GM12878 (cell line): ENCODE results near the gene SLC12A7. TPM values are rescaled to one million over a fixed set of nuclear protein-coding genes. Genes with fewer than 3 reads are reported as not detected.
A peak's percentile ranks its signal among the peaks of the same experiment; 100 is the strongest.

Source experiments
- ATAC-seq: fragments of 200-7000 bp; cut with Tn5 transposase; 3 replicates; pipeline ENCODE4 v1.9.1; 2020; ENCODE audit warnings: mild to moderate bottlenecking, moderate library complexity
- BruUV-seq: library from RNA; stranded (reverse); fragments of 400-500 nt; replicated peaks from 2 replicates; lab custom pipeline; 2021; lab: Mats Ljungman, UMichigan
- CTCF ChIA-PET: fragments of 300-600 bp; sonication (Branson Sonifier 250); formaldehyde crosslinking; extraction: SDS; loops from one replicate; lab custom pipeline; 2021; ENCODE audit warnings: inconsistent platforms; lab: Yijun Ruan, JAX
- POLR2A ChIA-PET: fragments of 350-600 bp; formaldehyde crosslinking; extraction: SDS; loops from one replicate; lab custom pipeline; 2021; ENCODE audit warnings: inconsistent platforms; lab: Charles Lee
- RAD21 ChIA-PET: fragments of 300-600 bp; sonication (Branson Sonifier 250); formaldehyde crosslinking; loops from one replicate; lab custom pipeline; 2023; ENCODE audit warnings: antibody characterized with exemption; ENCODE audit not compliant: unreplicated experiment; lab: Charles Lee
- SMC1A ChIA-PET: fragments of 300-600 bp; sonication (Branson Sonifier 250); formaldehyde crosslinking; loops from one replicate; lab custom pipeline; 2023; ENCODE audit not compliant: unreplicated experiment, uncharacterized antibody; lab: Charles Lee
- DNase-seq: peaks from one replicate; pipeline ENCODE4 v3.0.0-alpha.2; 2011; ENCODE audit warnings: low read depth, low spot score
- FAIRE-seq: peaks from 3 replicates; lab custom pipeline; 2011; peaks lifted over from hg19 to GRCh38; lab: Jason Lieb, UNC
- H2AFZ ChIP-seq: 2 replicates; pipeline ENCODE4 v1.6.0; 2011; ENCODE audit warnings: low read depth, low read length, control low read depth; ENCODE audit not compliant: control insufficient read depth
- H3K27ac ChIP-seq: 2 replicates; pipeline ENCODE4 v1.5.1; 2011; ENCODE audit warnings: control low read depth; ENCODE audit not compliant: control insufficient read depth, insufficient read depth
- H3K27me3 ChIP-seq, 2 experiments: replicated peaks in 1 of 2; 2 replicates each; pipeline versions ENCODE4 v1.6.0 to v1.6.1; 2011; ENCODE audit warnings: low read length in 1 of 2; ENCODE audit not compliant: control insufficient read depth in 2 of 2, insufficient read depth in 2 of 2
- H3K36me3 ChIP-seq, 2 experiments: 2 replicates each; pipeline ENCODE4 v1.5.1; 2011; ENCODE audit warnings: low read length in 1 of 2; ENCODE audit not compliant: control insufficient read depth in 2 of 2, insufficient read depth in 2 of 2
- H3K4me1 ChIP-seq: 2 replicates; pipeline ENCODE4 v1.6.1; 2011; ENCODE audit warnings: mild to moderate bottlenecking, low read length, moderate library complexity, mixed read lengths; ENCODE audit not compliant: control insufficient read depth, insufficient read depth
- H3K4me2 ChIP-seq: 2 replicates; pipeline ENCODE4 v1.6.0; 2011; ENCODE audit warnings: control low read depth; ENCODE audit not compliant: control insufficient read depth, insufficient read depth
- H3K4me3 ChIP-seq: fragments of 200-600 bp; sonication (generic); 2 replicates; pipeline ENCODE4 v1.5.1; 2016
- H3K79me2 ChIP-seq: 2 replicates; pipeline ENCODE4 v1.6.0; 2011; ENCODE audit warnings: low read length; ENCODE audit not compliant: control insufficient read depth, insufficient read depth
- H3K9ac ChIP-seq: 2 replicates; pipeline ENCODE4 v1.8.0; 2011; ENCODE audit warnings: low read length, control low read depth, mixed read lengths; ENCODE audit not compliant: control insufficient read depth, insufficient read depth
- H3K9me3 ChIP-seq: replicated peaks from 3 replicates; pipeline ENCODE4 v1.5.1; 2011; ENCODE audit warnings: mild to moderate bottlenecking, low read length; ENCODE audit not compliant: control insufficient read depth, insufficient read depth
- H4K20me1 ChIP-seq: 2 replicates; pipeline ENCODE4 v1.6.0; 2011; ENCODE audit not compliant: control insufficient read depth, insufficient read depth
- CBX5 ChIP-seq: sonication (generic); IDR thresholded peaks from 2 replicates; pipeline ENCODE4 v1.6.1; 2016; ENCODE audit warnings: low read depth, moderate library complexity, mild to moderate bottlenecking, inconsistent platforms
- CHD4 ChIP-seq: fragments of 200-600 bp; sonication (generic); IDR thresholded peaks from 2 replicates; pipeline ENCODE4 v1.6.1; 2016; ENCODE audit warnings: mild to moderate bottlenecking
- TCF3 ChIP-seq: IDR thresholded peaks from 2 replicates; pipeline ENCODE4 v1.6.1; 2012; ENCODE audit warnings: low read depth, mild to moderate bottlenecking, low read length, borderline replicate concordance; ENCODE audit not compliant: insufficient read depth
- YBX1 ChIP-seq: fragments of 450-650 bp; IDR thresholded peaks from 2 replicates; pipeline ENCODE4 v1.6.1; 2016; ENCODE audit warnings: antibody characterized with exemption
- WGBS: methylation state at CpG from one replicate; pipeline ENCODE4 v1.1.6; 2016; ENCODE audit warnings: low lambda C conversion rate; ENCODE audit not compliant: insufficient replicate concordance, insufficient coverage; ENCODE audit errors: missing lambda C conversion rate; 5-methylcytosine and 5-hydroxymethylcytosine counted together
- in situ Hi-C: fragments of 300-500 bp; cut with MboI; formaldehyde crosslinking; loops from 9 replicates; pipeline ENCODE4 v1.14.3; 2018; ENCODE audit warnings: mixed read lengths
- intact Hi-C: fragments of 100-400 bp; cut with micrococcal nuclease; formaldehyde crosslinking; loops from one replicate; pipeline ENCODE4 v1.14.2; 2022; ENCODE audit not compliant: unreplicated experiment
- polyA plus RNA-seq, 11 experiments: library from polyadenylated mRNA; depleted of rRNA in 4 of 11; unstranded in 6 of 11; stranded (reverse) in 5 of 11; fragments of >200 nt; fragmentation: Nextera tagmentation in 4 of 11; fragmentation: Illumina TruSeq in 1 of 11; extraction: Ambion mirVana in 4 of 11; extraction: Trizol in 1 of 11; gene quantifications; 1 replicate in 1 of 11; 2 replicates in 10 of 11; pipeline versions ENCODE4 v1.2.1 to v1.2.3, GENCODE V29; 2011 to 2016; ENCODE audit warnings: inconsistent platforms in 2 of 11, missing spikeins in 2 of 11, low read depth in 1 of 11
- total RNA-seq, 4 experiments: library from RNA; depleted of rRNA in 3 of 4; stranded (reverse); fragments of >200 nt in 3 of 4; fragmentation: Illumina TruSeq in 1 of 4; extraction: Trizol in 1 of 4; gene quantifications; 2 replicates each; pipeline versions ENCODE4 v1.2.1 to v1.2.3, GENCODE V29; 2013 to 2021
- TF ChIP-seq, protein P1 (sequence below): fragments of 450-650 bp; IDR thresholded peaks from 2 replicates; pipeline ENCODE4 v1.6.1; 2017; ENCODE audit warnings: mild to moderate bottlenecking
- TF ChIP-seq, protein P2 (sequence below): IDR thresholded peaks from 2 replicates; pipeline ENCODE4 v1.6.1; 2011; ENCODE audit warnings: borderline replicate concordance, low read depth, mild to moderate bottlenecking, moderate library complexity, low read length; ENCODE audit not compliant: insufficient read depth, poor library complexity, severe bottlenecking

Gene SLC12A7
- total and polyA plus RNA-seq, 10 of the 15 experiments (the other 5 are each of a cell fraction or from before 2014, with no cell fraction given), result 0.10 to 10.0 (median 2.9) TPM

DNA sequence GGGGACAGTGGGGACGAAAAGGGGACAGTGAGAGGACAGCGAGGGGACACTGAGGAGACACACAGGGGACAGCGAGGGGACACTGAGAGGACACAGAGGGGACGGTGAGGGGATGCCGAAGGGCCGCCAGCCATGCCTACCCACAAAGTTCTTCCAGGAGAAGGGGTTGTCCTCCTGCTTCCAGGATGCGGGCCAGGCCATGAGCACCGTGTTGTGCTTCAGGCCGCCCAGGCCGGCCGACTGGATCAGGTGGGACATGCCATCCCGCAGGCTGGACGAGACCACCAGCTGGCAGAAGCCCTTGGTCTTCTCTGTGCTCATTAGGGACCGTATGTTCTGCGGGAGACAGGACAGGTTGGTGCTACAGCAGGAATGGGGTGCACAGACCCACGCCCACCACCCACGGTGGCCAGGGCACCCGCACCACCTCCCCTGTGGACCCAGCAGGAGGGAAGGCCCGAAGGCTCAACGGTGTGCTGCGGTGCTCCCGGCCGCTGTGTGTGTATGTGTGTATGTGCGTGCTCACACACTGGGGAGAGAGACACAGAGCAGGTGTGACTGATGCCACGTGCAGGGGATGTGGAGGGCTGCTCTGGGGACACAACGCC, 46.6 kb downstream of the SLC12A7 start (continued):
- TF ChIP-seq TCF3, result no peak

DNA sequence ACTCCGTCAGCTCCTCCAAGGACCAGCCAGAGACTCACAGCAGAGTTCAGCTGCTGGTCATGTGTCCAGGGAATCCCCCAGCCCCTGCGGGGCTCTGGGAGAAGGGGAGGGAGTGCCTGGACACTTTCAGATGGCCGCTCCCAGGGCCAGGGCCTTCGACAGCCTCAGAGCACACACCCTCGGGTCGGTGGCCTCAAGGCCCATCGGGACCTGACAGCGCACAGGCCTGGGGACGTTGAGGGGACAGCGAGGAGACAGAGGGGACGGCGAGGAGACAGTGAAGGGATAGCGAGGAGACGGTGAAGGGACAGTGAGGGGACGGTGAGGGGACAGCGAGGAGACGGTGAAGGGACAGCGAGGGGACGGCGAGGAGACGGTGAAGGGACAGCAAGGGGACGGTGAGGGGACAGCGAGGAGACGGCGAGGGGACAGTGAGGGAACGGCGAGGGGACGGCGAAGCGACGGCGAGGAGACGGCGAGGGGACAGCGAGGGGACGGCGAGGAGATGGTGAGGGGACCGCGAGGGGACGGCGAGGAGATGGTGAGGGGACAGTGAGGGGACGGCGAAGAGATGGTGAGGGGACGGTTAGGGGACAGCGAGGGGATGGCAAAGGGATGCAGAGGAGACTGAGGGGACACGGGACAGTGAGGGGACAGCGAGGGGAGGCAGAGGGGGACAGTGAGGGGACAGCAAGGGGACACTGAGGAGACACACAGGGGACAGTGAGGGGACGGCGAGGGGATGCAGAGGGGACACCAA, 47.3 kb downstream of the SLC12A7 start:
- no peaks in the 10 kb centered on the region for H3K9me3 ChIP-seq
- BruUV-seq, result no TSS peak
- no peaks in the 10 kb centered on the region for H3K79me2 ChIP-seq
- ChIA-PET POLR2A (no interaction called here), RAD21 (no interaction called here)
- H3K4me1 ChIP-seq, result no peaks in the 10 kb centered on the region
- H3K27ac ChIP-seq, result no peak overlapping the region
- no peak overlapping the region for H3K9ac ChIP-seq
- no peaks in the 10 kb centered on the region for H4K20me1 ChIP-seq
- no peak overlapping the region for H3K4me2 ChIP-seq
- no peaks in the 10 kb centered on the region; a peak in 1 of 4 replicates for H3K36me3 ChIP-seq
- DNase-seq, result no peak
- no peak overlapping the region for H2AFZ ChIP-seq
- TF ChIP-seq, protein P1, sequence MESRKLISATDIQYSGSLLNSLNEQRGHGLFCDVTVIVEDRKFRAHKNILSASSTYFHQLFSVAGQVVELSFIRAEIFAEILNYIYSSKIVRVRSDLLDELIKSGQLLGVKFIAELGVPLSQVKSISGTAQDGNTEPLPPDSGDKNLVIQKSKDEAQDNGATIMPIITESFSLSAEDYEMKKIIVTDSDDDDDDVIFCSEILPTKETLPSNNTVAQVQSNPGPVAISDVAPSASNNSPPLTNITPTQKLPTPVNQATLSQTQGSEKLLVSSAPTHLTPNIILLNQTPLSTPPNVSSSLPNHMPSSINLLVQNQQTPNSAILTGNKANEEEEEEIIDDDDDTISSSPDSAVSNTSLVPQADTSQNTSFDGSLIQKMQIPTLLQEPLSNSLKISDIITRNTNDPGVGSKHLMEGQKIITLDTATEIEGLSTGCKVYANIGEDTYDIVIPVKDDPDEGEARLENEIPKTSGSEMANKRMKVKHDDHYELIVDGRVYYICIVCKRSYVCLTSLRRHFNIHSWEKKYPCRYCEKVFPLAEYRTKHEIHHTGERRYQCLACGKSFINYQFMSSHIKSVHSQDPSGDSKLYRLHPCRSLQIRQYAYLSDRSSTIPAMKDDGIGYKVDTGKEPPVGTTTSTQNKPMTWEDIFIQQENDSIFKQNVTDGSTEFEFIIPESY, result no peak
- no peak for TF ChIP-seq CBX5
- TF ChIP-seq CHD4, result no peak
- TF ChIP-seq YBX1, result no peak
- TF ChIP-seq, protein P2, sequence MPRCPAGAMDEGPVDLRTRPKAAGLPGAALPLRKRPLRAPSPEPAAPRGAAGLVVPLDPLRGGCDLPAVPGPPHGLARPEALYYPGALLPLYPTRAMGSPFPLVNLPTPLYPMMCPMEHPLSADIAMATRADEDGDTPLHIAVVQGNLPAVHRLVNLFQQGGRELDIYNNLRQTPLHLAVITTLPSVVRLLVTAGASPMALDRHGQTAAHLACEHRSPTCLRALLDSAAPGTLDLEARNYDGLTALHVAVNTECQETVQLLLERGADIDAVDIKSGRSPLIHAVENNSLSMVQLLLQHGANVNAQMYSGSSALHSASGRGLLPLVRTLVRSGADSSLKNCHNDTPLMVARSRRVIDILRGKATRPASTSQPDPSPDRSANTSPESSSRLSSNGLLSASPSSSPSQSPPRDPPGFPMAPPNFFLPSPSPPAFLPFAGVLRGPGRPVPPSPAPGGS, result peak; percentile 58
- TF ChIP-seq, all 136 proteins: peak for 1
- FAIRE-seq (no peak), ATAC-seq (no peak)
- H3K4me3 ChIP-seq, result no peak overlapping the region
- intact Hi-C loops, result no loop called here
- WGBS, result 77% methylated on average over 30 of the region's 49 CpGs
- H3K27me3 ChIP-seq, result no peaks in the 10 kb centered on the region
- in situ Hi-C loops, result no loop called here
- CTCF ChIA-PET, result no interaction called here
- SMC1A ChIA-PET, result no interaction called here
